Transverse colon (tissue), 4 donors: Measurements from ENCODE around the gene SLC37A4.

ENCODE experiments used
- POLR2A ChIP-seq: fragments of 450-650 bp; IDR thresholded peaks from one replicate; pipeline ENCODE4 v1.6.1; 2016; ENCODE audit warnings: antibody characterized with exemption, mild to moderate bottlenecking, moderate library complexity
- POLR2AphosphoS5 ChIP-seq, 3 donors: sonication (generic); formaldehyde crosslinking; IDR thresholded peaks; one replicate each; pipeline ENCODE4 v1.6.1; 2016; ENCODE audit warnings: antibody characterized with exemption in 3 of 3
- TF ChIP-seq, protein P1 (sequence below), 5 experiments: fragments of 200-600 bp in 3 of 5; fragments of 450-650 bp in 2 of 5; sonication (generic) in 3 of 5; IDR thresholded peaks; 1 replicate in 2 of 5; 2 replicates in 3 of 5; pipeline ENCODE4 v1.5.1; 2016 to 2017; ENCODE audit warnings: antibody characterized with exemption in 5 of 5, inconsistent platforms in 3 of 5, mild to moderate bottlenecking in 2 of 5, moderate library complexity in 1 of 5

DNA sequence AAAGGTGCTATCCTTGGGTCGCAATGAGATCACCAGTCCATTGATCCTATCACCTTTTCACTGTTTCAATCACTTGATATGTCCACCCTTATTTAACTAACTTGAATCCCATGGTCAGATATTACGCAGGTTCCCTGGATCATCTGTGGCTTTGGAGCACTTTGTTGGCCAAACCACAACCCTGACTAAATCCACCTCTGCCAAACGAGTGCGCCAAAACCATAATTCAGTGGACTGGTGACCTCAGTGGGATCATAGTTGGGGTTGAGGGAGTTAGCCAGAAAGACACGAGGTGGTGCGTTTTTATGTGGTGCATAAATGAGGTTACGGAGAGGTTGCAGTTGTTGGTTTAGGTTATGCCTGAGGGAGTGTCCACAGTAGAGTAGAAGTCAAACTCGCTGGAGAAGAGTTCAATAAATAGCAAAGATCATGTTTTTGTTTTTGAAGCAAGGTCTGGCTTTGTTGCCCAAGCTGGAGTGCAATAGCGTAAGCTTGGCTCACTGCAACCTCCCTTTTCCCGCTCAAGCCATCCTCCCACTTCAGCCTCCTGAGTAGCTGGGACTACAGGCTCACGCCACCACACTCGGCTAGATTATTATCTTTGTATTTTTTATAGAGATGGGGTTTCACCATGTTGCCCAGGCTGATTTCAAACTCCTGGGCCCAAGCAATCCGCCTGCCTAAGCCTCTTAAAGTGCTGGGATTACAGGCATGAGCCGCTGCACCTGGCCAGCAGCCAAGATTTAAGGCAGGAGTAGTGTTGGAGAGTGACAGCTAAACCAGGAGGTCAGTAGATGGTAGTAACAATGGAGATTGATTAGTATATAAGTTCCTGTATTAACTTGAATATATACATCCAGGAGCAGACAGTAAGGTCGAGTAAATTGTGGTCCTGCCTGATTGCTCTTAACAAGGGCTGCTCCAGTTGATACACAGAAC, 54.6 kb downstream of the SLC37A4 start:
- TF ChIP-seq POLR2A: no peak
- TF ChIP-seq, protein P1, sequence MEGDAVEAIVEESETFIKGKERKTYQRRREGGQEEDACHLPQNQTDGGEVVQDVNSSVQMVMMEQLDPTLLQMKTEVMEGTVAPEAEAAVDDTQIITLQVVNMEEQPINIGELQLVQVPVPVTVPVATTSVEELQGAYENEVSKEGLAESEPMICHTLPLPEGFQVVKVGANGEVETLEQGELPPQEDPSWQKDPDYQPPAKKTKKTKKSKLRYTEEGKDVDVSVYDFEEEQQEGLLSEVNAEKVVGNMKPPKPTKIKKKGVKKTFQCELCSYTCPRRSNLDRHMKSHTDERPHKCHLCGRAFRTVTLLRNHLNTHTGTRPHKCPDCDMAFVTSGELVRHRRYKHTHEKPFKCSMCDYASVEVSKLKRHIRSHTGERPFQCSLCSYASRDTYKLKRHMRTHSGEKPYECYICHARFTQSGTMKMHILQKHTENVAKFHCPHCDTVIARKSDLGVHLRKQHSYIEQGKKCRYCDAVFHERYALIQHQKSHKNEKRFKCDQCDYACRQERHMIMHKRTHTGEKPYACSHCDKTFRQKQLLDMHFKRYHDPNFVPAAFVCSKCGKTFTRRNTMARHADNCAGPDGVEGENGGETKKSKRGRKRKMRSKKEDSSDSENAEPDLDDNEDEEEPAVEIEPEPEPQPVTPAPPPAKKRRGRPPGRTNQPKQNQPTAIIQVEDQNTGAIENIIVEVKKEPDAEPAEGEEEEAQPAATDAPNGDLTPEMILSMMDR (IDR thresholded peaks at IDR 0.05): no peak
- no peak for TF ChIP-seq POLR2AphosphoS5 (IDR thresholded peaks at IDR 0.05)
